ENCODE data around the gene SLC39A9. TPM values are rescaled to one million over a fixed set of nuclear protein-coding genes. Genes with fewer than 3 reads are reported as not detected.

The SLC39A9 gene
- total RNA-seq, result 10 to 100 TPM; 40.7 to 50.5 TPM

- Mint-ChIP-seq H3K27me3 (no peaks in the 10 kb centered on the region), H3K36me3 (peaks cover 46% of the 10 kb centered on the region), H3K9me3 (ENCODE audit: low read depth) (no peaks in the 10 kb centered on the region), H3K27ac (peak within 1 kb of the TSS; percentile 99), H3K4me1 (peaks cover 60% of the 10 kb centered on the region), H3K4me3 (peak within 1 kb of the TSS; percentile 86)
- DNase-seq (peak; percentile 97), ATAC-seq (peak; percentile 86)
- CTCF ChIA-PET, result interaction anchor here (0.6 to 2.5 kb wide), 10 partner anchors 14 to 269 kb away, joined by 3 to 10 read pairs (median 3); partner anchors contain the start of gene DCAF5
These were observed at the start of gene SLC39A9, which contains the start of gene ERH for GRCh38 chr14:69398053-69398817. TSS of gene SLC39A9 (plus strand) at chr14:69398692. CDS start at chr14:69399370, 678 bp downstream. TSS of gene ERH (minus strand) at chr14:69398299. CDS start at chr14:69398233, 66 bp downstream.

GRCh38 chr14:69349091-69349777 is 49.3 kb upstream of the SLC39A9 start:
- no peak overlapping the region for H3K4me3 Mint-ChIP-seq
- no peaks in the 10 kb centered on the region for H3K9me3 Mint-ChIP-seq (ENCODE audit: low read depth)
- no peak overlapping the region for H3K27ac Mint-ChIP-seq
- no peaks in the 10 kb centered on the region for H3K36me3 Mint-ChIP-seq
- H3K27me3 Mint-ChIP-seq, result peaks cover 10% of the 10 kb centered on the region
- ATAC-seq, result no peak
- DNase-seq, result no peak
- CTCF ChIA-PET, result no interaction called here
- peaks cover 7% of the 10 kb centered on the region for H3K4me1 Mint-ChIP-seq

- CTCF ChIA-PET, result interaction anchor here (0.8 kb wide), 1 partner anchor 46 kb away, joined by 3 read pairs; no protein-coding TSS in a partner anchor
- Mint-ChIP-seq H3K4me3 (no peak overlapping the region), H3K27ac (no peak overlapping the region), H3K4me1 (peaks cover 15% of the 10 kb centered on the region), H3K27me3 (peaks cover 10% of the 10 kb centered on the region), H3K9me3 (ENCODE audit: low read depth) (no peaks in the 10 kb centered on the region), H3K36me3 (no peaks in the 10 kb centered on the region)
- no peak for DNase-seq
- no peak for ATAC-seq
These were observed 47.6 kb upstream of the SLC39A9 start for GRCh38 chr14:69350892-69351291.

GRCh38 chr14:69351385-69351784 is 47.1 kb upstream of the SLC39A9 start:
- Mint-ChIP-seq H3K4me3 (no peak overlapping the region), H3K27me3 (peaks cover 10% of the 10 kb centered on the region), H3K4me1 (peaks cover 15% of the 10 kb centered on the region), H3K27ac (no peak overlapping the region), H3K36me3 (no peaks in the 10 kb centered on the region), H3K9me3 (ENCODE audit: low read depth) (no peaks in the 10 kb centered on the region)
- DNase-seq (no peak), ATAC-seq (no peak)
- CTCF ChIA-PET, result interaction anchor here (0.8 kb wide), 1 partner anchor 46 kb away, joined by 3 read pairs; no protein-coding TSS in a partner anchor

DNA sequence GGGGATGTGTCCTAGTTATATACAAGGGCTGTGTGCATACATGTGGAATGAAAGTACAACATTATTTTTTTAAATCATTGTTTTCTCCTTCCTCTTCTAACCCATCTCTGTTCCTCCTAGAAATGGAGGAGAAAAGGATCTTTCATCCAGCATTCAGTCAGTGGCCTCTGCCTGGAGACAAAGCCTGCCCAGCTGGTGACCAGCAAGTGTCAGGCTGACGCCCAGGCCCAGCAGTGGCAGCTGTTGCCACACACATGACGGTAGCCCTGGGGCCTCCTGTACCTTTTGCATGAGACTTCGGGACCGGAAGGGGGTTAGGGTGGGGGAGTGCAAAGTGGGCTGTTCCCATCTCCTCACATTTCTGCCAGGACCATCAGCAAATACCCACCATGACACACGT is 46.6 kb upstream of the SLC39A9 start:
- ATAC-seq (no peak), DNase-seq (no peak)
- no peaks in the 10 kb centered on the region for H3K36me3 Mint-ChIP-seq
- H3K27ac Mint-ChIP-seq, result no peak overlapping the region
- H3K27me3 Mint-ChIP-seq, result peaks cover 10% of the 10 kb centered on the region
- no peaks in the 10 kb centered on the region for H3K9me3 Mint-ChIP-seq (ENCODE audit: low read depth)
- peaks cover 15% of the 10 kb centered on the region for H3K4me1 Mint-ChIP-seq
- CTCF ChIA-PET, result no interaction called here
- no peak overlapping the region for H3K4me3 Mint-ChIP-seq

GRCh38 chr14:69353168-69353567 is 45.3 kb upstream of the SLC39A9 start:
- Mint-ChIP-seq H3K36me3 (no peaks in the 10 kb centered on the region), H3K9me3 (ENCODE audit: low read depth) (no peaks in the 10 kb centered on the region), H3K4me3 (no peak overlapping the region), H3K27ac (no peak overlapping the region), H3K27me3 (peaks cover 3% of the 10 kb centered on the region), H3K4me1 (peaks cover 15% of the 10 kb centered on the region)
- no peak for DNase-seq
- ATAC-seq, result no peak
- CTCF ChIA-PET, result no interaction called here

- DNase-seq, result peak; percentile 80
- H3K36me3 Mint-ChIP-seq, result no peaks in the 10 kb centered on the region
- H3K9me3 Mint-ChIP-seq (ENCODE audit: low read depth), result no peaks in the 10 kb centered on the region
- peak overlapping the region; percentile 90 for H3K27ac Mint-ChIP-seq
- H3K4me1 Mint-ChIP-seq, result peaks cover 20% of the 10 kb centered on the region
- H3K4me3 Mint-ChIP-seq, result peak overlapping the region; percentile 64
- peak; percentile 96 for ATAC-seq
- H3K27me3 Mint-ChIP-seq, result no peaks in the 10 kb centered on the region
- CTCF ChIA-PET, result interaction anchor here (0.6 to 1.5 kb wide), 4 partner anchors 13 to 252 kb away, joined by 3 to 4 read pairs (median 3); no protein-coding TSS in a partner anchor
These were observed 43.9 kb upstream of the SLC39A9 start for GRCh38 chr14:69354383-69355153.

DNA sequence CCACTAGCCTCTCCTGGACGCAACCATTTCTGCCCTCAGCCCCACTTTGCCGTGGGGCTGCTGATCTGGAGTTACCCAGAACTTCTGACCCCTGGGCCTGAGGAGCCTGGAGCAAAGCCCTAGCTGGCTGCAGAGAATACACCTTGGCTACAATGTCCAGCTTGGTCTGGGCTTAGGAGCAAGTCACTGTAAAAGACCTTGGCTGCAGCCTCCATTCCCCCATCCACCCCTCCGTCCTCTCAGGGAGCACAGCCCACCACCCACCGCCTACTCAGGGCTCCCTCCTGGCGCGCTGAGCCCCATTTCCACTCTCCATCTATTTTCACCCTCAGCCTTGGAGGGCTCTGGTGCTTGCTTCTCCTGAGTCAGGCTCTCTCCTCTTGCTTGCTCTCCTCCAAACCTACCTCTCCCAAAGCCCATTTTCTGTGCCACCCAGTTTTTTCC is 43.3 kb upstream of the SLC39A9 start:
- peak overlapping the region; percentile 90 for H3K27ac Mint-ChIP-seq
- H3K36me3 Mint-ChIP-seq, result no peaks in the 10 kb centered on the region
- ATAC-seq (no peak), DNase-seq (no peak)
- no peaks in the 10 kb centered on the region for H3K9me3 Mint-ChIP-seq (ENCODE audit: low read depth)
- H3K4me1 Mint-ChIP-seq, result peaks cover 20% of the 10 kb centered on the region
- CTCF ChIA-PET, result interaction anchor here (0.7 to 1.5 kb wide), 3 partner anchors 13 to 37 kb away, joined by 3 to 4 read pairs (median 3); no protein-coding TSS in a partner anchor
- H3K27me3 Mint-ChIP-seq, result no peaks in the 10 kb centered on the region
- peak overlapping the region; percentile 64 for H3K4me3 Mint-ChIP-seq

GRCh38 chr14:69355607-69356281 is 42.7 kb upstream of the SLC39A9 start:
- Mint-ChIP-seq H3K36me3 (no peaks in the 10 kb centered on the region), H3K27ac (no peak overlapping the region), H3K4me3 (no peak overlapping the region), H3K27me3 (no peaks in the 10 kb centered on the region), H3K4me1 (peaks cover 20% of the 10 kb centered on the region), H3K9me3 (ENCODE audit: low read depth) (no peaks in the 10 kb centered on the region)
- ATAC-seq (no peak), DNase-seq (no peak)
- CTCF ChIA-PET, result interaction anchor here (1.5 kb wide), 1 partner anchor 12 kb away, joined by 3 read pairs; no protein-coding TSS in a partner anchor

DNA sequence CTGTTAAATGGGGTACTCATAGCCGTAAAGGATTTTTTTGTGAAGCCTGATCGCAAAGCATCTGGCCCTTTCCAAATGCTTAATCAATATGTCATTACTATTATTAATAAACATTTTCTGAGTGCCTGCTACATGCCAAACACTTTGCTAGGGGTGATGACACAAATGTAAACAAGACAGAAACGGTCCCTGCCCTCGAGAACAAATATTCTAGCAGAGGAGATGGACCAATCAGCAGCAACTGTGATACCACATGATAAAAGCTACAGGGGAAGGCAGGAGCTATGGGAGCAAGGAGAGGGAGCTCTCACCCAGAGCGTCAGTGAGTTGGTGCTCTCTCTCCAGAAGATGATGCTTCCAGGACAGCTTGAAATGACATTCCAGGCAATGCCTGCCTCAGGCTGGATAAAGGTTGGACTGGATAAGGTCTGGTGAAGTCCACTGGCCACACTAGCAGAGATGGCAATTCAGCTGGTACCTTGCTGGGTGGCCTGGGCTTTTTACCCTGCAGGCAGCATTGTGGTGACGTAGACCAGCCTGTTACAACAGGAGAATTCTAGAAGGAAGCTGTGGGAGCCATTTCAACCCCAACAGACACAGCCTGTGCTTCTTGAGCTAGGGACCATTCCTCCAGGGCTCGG is 41.5 kb upstream of the SLC39A9 start:
- no peaks in the 10 kb centered on the region for H3K36me3 Mint-ChIP-seq
- no peak overlapping the region for H3K27ac Mint-ChIP-seq
- DNase-seq, result no peak
- no peak for ATAC-seq
- CTCF ChIA-PET, result no interaction called here
- H3K9me3 Mint-ChIP-seq (ENCODE audit: low read depth), result no peaks in the 10 kb centered on the region
- H3K27me3 Mint-ChIP-seq, result no peaks in the 10 kb centered on the region
- H3K4me1 Mint-ChIP-seq, result peaks cover 20% of the 10 kb centered on the region
- H3K4me3 Mint-ChIP-seq, result no peak overlapping the region

DNA sequence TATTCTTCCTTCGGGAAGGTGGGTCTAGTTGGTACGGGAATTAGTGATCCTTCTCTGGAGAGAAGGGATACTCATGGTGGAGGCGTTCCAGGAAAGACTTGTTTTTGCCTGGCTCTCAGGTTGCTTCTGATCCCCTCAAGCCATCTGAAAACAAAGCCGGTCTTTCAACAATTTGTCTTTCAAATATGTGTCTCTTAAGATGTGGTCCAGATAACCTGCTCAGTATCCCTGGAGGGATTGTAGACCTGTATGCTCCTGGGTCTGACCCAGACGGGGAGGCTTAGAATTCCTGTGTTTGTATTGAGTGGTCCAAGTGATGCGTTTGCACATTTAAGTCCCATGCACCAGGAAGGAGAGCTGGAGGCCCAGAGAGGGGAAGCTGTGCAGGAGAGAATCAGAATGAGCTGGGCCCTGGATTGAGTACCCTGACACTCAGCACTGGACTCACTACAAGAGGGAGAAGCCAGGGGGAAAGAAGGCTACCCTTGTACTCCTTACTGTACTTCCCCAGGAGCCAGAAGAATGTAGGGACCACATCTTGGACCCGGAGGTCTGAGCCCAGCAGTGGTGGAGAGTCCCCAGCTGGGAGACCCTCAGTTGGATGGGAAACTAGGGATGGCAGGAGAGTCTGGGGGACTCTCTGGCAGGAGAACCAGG is 40.8 kb upstream of the SLC39A9 start:
- Mint-ChIP-seq H3K36me3 (no peaks in the 10 kb centered on the region), H3K27me3 (no peaks in the 10 kb centered on the region), H3K4me1 (peaks cover 20% of the 10 kb centered on the region), H3K9me3 (ENCODE audit: low read depth) (no peaks in the 10 kb centered on the region), H3K4me3 (no peak overlapping the region), H3K27ac (no peak overlapping the region)
- CTCF ChIA-PET, result no interaction called here
- DNase-seq (no peak), ATAC-seq (no peak)
